Measurements from ENCODE around the gene CAMTA1.

Gene CAMTA1

GRCh38 chr1:6867729-6868659 is 82.7 kb downstream of the CAMTA1 start:
- peak; percentile 24 for DNase-seq
- in situ Hi-C loops (cut with HindIII; ENCODE audit: low pct_ligation_motif_present, low pct_unique_long_range_greater_than_20kb, low sequenced_read_pairs) = no loop called here

- in situ Hi-C loops (cut with HindIII; ENCODE audit: low pct_ligation_motif_present, low pct_unique_long_range_greater_than_20kb, low sequenced_read_pairs) = no loop called here
- peak; percentile 27 for DNase-seq
These were observed 83.6 kb downstream of the CAMTA1 start for GRCh38 chr1:6868660-6869380.

- no peak for DNase-seq
- in situ Hi-C loops (cut with HindIII; ENCODE audit: low pct_ligation_motif_present, low pct_unique_long_range_greater_than_20kb, low sequenced_read_pairs) = no loop called here
These were observed 84.3 kb downstream of the CAMTA1 start for GRCh38 chr1:6869545-6869944.

- in situ Hi-C loops (cut with HindIII; ENCODE audit: low pct_ligation_motif_present, low pct_unique_long_range_greater_than_20kb, low sequenced_read_pairs) = no loop called here
These were observed 84.8 kb downstream of the CAMTA1 start for GRCh38 chr1:6870086-6870485.

GRCh38 chr1:6870571-6870970 is 85.3 kb downstream of the CAMTA1 start:
- in situ Hi-C loops (cut with HindIII; ENCODE audit: low pct_ligation_motif_present, low pct_unique_long_range_greater_than_20kb, low sequenced_read_pairs) = no loop called here
- peak; percentile 19 for DNase-seq

More at GRCh38 chr1:6870086-6870485, 84.8 kb downstream of the CAMTA1 start:
- no peak for DNase-seq

GRCh38 chr1:6871300-6871972 is 86.2 kb downstream of the CAMTA1 start:
- in situ Hi-C loops (cut with HindIII; ENCODE audit: low pct_ligation_motif_present, low pct_unique_long_range_greater_than_20kb, low sequenced_read_pairs) = no loop called here
- no peak for DNase-seq

- in situ Hi-C loops (cut with HindIII; ENCODE audit: low pct_ligation_motif_present, low pct_unique_long_range_greater_than_20kb, low sequenced_read_pairs) = no loop called here
- DNase-seq = no peak
These were observed 87.5 kb downstream of the CAMTA1 start for GRCh38 chr1:6872573-6873261.

- in situ Hi-C loops (cut with HindIII; ENCODE audit: low pct_ligation_motif_present, low pct_unique_long_range_greater_than_20kb, low sequenced_read_pairs) = no loop called here
These were observed 88.2 kb downstream of the CAMTA1 start for GRCh38 chr1:6873298-6874015.

GRCh38 chr1:6874298-6874697 is 89.0 kb downstream of the CAMTA1 start:
- DNase-seq = no peak
- in situ Hi-C loops (cut with HindIII; ENCODE audit: low pct_ligation_motif_present, low pct_unique_long_range_greater_than_20kb, low sequenced_read_pairs) = no loop called here

More at GRCh38 chr1:6873298-6874015, 88.2 kb downstream of the CAMTA1 start:
- DNase-seq = no peak

- no peak for DNase-seq
- in situ Hi-C loops (cut with HindIII; ENCODE audit: low pct_ligation_motif_present, low pct_unique_long_range_greater_than_20kb, low sequenced_read_pairs) = no loop called here
These were observed 95.9 kb downstream of the CAMTA1 start for GRCh38 chr1:6880951-6881690.

- in situ Hi-C loops (cut with HindIII; ENCODE audit: low pct_ligation_motif_present, low pct_unique_long_range_greater_than_20kb, low sequenced_read_pairs) = no loop called here
- DNase-seq = no peak
These were observed 97.2 kb downstream of the CAMTA1 start for GRCh38 chr1:6882414-6882813.

GRCh38 chr1:6884652-6885153 is 99.4 kb downstream of the CAMTA1 start:
- DNase-seq = no peak
- in situ Hi-C loops (cut with HindIII; ENCODE audit: low pct_ligation_motif_present, low pct_unique_long_range_greater_than_20kb, low sequenced_read_pairs) = no loop called here

GRCh38 chr1:6885426-6885825 is 100.2 kb downstream of the CAMTA1 start:
- DNase-seq = no peak
- in situ Hi-C loops (cut with HindIII; ENCODE audit: low pct_ligation_motif_present, low pct_unique_long_range_greater_than_20kb, low sequenced_read_pairs) = no loop called here

- no peak for DNase-seq
- in situ Hi-C loops (cut with HindIII; ENCODE audit: low pct_ligation_motif_present, low pct_unique_long_range_greater_than_20kb, low sequenced_read_pairs) = no loop called here
These were observed 101.3 kb downstream of the CAMTA1 start for GRCh38 chr1:6886523-6886922.

- in situ Hi-C loops (cut with HindIII; ENCODE audit: low pct_ligation_motif_present, low pct_unique_long_range_greater_than_20kb, low sequenced_read_pairs) = no loop called here
- DNase-seq = no peak
These were observed 103.0 kb downstream of the CAMTA1 start for GRCh38 chr1:6888268-6888667.

- DNase-seq = no peak
- in situ Hi-C loops (cut with HindIII; ENCODE audit: low pct_ligation_motif_present, low pct_unique_long_range_greater_than_20kb, low sequenced_read_pairs) = no loop called here
These were observed 103.6 kb downstream of the CAMTA1 start for GRCh38 chr1:6888870-6889269.

GRCh38 chr1:6889875-6890480 is 104.7 kb downstream of the CAMTA1 start:
- peak; percentile 57 for DNase-seq
- in situ Hi-C loops (cut with HindIII; ENCODE audit: low pct_ligation_motif_present, low pct_unique_long_range_greater_than_20kb, low sequenced_read_pairs) = no loop called here
